ENCODE measurements around the gene DSCAML1.

The DSCAML1 gene

GRCh38 chr11:117677729-117678310, 119.2 kb downstream of the DSCAML1 start:
- DNase-seq (ENCODE audit: low read depth): no peak
- no peak overlapping the region for H3K4me3 ChIP-seq (ENCODE audit: control insufficient read depth, low read depth, low read length)
- no peak for TF ChIP-seq CTCF (IDR thresholded peaks at IDR 0.05; ENCODE audit: control insufficient read depth, insufficient read depth, low read depth, low read length, missing control alignments)

- no peak for DNase-seq (ENCODE audit: low read depth)
- no peak for TF ChIP-seq CTCF (IDR thresholded peaks at IDR 0.05; ENCODE audit: control insufficient read depth, insufficient read depth, low read depth, low read length, missing control alignments)
- no peak overlapping the region for H3K4me3 ChIP-seq (ENCODE audit: control insufficient read depth, low read depth, low read length)
Observed at GRCh38 chr11:117676501-117676900, 120.5 kb downstream of the DSCAML1 start.

- no peak overlapping the region for H3K4me3 ChIP-seq (ENCODE audit: control insufficient read depth, low read depth, low read length)
- TF ChIP-seq CTCF (IDR thresholded peaks at IDR 0.05; ENCODE audit: control insufficient read depth, insufficient read depth, low read depth, low read length, missing control alignments): no peak
Observed at GRCh38 chr11:117673602-117674001, 123.4 kb downstream of the DSCAML1 start.

GRCh38 chr11:117671370-117671769, 125.6 kb downstream of the DSCAML1 start:
- no peak for TF ChIP-seq CTCF (IDR thresholded peaks at IDR 0.05; ENCODE audit: control insufficient read depth, insufficient read depth, low read depth, low read length, missing control alignments)
- H3K4me3 ChIP-seq (ENCODE audit: control insufficient read depth, low read depth, low read length): no peak overlapping the region
- no peak for DNase-seq (ENCODE audit: low read depth)

More at GRCh38 chr11:117673602-117674001, 123.4 kb downstream of the DSCAML1 start:
- DNase-seq (ENCODE audit: low read depth): no peak

GRCh38 chr11:117670924-117671323, 126.1 kb downstream of the DSCAML1 start:
- no peak for DNase-seq (ENCODE audit: low read depth)
- TF ChIP-seq CTCF (IDR thresholded peaks at IDR 0.05; ENCODE audit: control insufficient read depth, insufficient read depth, low read depth, low read length, missing control alignments): no peak
- H3K4me3 ChIP-seq (ENCODE audit: control insufficient read depth, low read depth, low read length): no peak overlapping the region

- no peak overlapping the region for H3K4me3 ChIP-seq (ENCODE audit: control insufficient read depth, low read depth, low read length)
- DNase-seq (ENCODE audit: low read depth): no peak
- TF ChIP-seq CTCF (IDR thresholded peaks at IDR 0.05; ENCODE audit: control insufficient read depth, insufficient read depth, low read depth, low read length, missing control alignments): no peak
Observed at GRCh38 chr11:117670443-117670842, 126.6 kb downstream of the DSCAML1 start.

- TF ChIP-seq CTCF (IDR thresholded peaks at IDR 0.05; ENCODE audit: control insufficient read depth, insufficient read depth, low read depth, low read length, missing control alignments): no peak
- DNase-seq (ENCODE audit: low read depth): no peak
- no peak overlapping the region for H3K4me3 ChIP-seq (ENCODE audit: control insufficient read depth, low read depth, low read length)
Observed at GRCh38 chr11:117669616-117670015, 127.4 kb downstream of the DSCAML1 start.

Data from AG09309 (cell line).